BLaER1 (cell line): Measurements from ENCODE around the gene AGRP.
"Not testable (repeated sequence)": the region's sequence is repeated elsewhere in the genome, so short reads cannot be mapped to it uniquely, and the experiment has no call there.

Experiments used
- H3K27ac ChIP-seq: shearing (Covaris generic); formaldehyde crosslinking; 2 replicates; pipeline ENCODE4 v1.8.1; 2022
- H3K27me3 ChIP-seq: shearing (Covaris generic); formaldehyde crosslinking; 2 replicates; pipeline ENCODE4 v1.8.1; 2022
- H3K36me3 ChIP-seq: shearing (Covaris generic); formaldehyde crosslinking; 2 replicates; pipeline ENCODE4 v1.8.1; 2022
- H3K4me1 ChIP-seq: shearing (Covaris generic); formaldehyde crosslinking; 2 replicates; pipeline ENCODE4 v1.8.1; 2022
- H3K4me2 ChIP-seq: shearing (Covaris generic); formaldehyde crosslinking; 2 replicates; pipeline ENCODE4 v1.8.1; 2022
- H3K4me3 ChIP-seq: shearing (Covaris generic); formaldehyde crosslinking; 2 replicates; pipeline ENCODE4 v1.8.1; 2022
- H3K9ac ChIP-seq: shearing (Covaris generic); formaldehyde crosslinking; 2 replicates; pipeline ENCODE4 v1.8.1; 2022
- H3K9me3 ChIP-seq: shearing (Covaris generic); formaldehyde crosslinking; 2 replicates; pipeline ENCODE4 v1.8.1; 2022
- H4K20me1 ChIP-seq: shearing (Covaris generic); formaldehyde crosslinking; 2 replicates; pipeline ENCODE4 v1.8.1; 2022
- Cebpa-rat ChIP-seq: shearing (Covaris generic); IDR thresholded peaks from 2 replicates; pipeline ENCODE4 v1.8.1; 2022

AGRP gene

GRCh38 chr16:67506468-67506867, 23.1 kb upstream of the AGRP start:
- TF ChIP-seq Cebpa-rat: no peak
- H4K20me1 ChIP-seq: no peaks in the 10 kb centered on the region

GRCh38 chr16:67504031-67505021, 21.0 kb upstream of the AGRP start:
- Histone ChIP-seq H3K4me3 (no peak overlapping the region), H4K20me1 (no peaks in the 10 kb centered on the region), H3K36me3 (peaks cover 7% of the 10 kb centered on the region; the same call in 1 of the 2 replicates), H3K9ac (peak overlapping the region; percentile 48; the same call in 1 of the 2 replicates), H3K27ac (peak overlapping the region; percentile 68), H3K4me2 (peak overlapping the region; percentile 72), H3K4me1 (peaks cover 26% of the 10 kb centered on the region), H3K27me3 (no peaks in the 10 kb centered on the region), H3K9me3 (no peaks in the 10 kb centered on the region)
- no peak for TF ChIP-seq Cebpa-rat

More at GRCh38 chr16:67506468-67506867, 23.1 kb upstream of the AGRP start:
- Histone ChIP-seq H3K27ac (no peak overlapping the region), H3K4me1 (peaks cover 26% of the 10 kb centered on the region), H3K27me3 (no peaks in the 10 kb centered on the region), H3K4me3 (no peak overlapping the region), H3K4me2 (no peak overlapping the region), H3K36me3 (no peaks in the 10 kb centered on the region), H3K9me3 (no peaks in the 10 kb centered on the region), H3K9ac (no peak overlapping the region)

GRCh38 chr16:67499106-67499505, 15.8 kb upstream of the AGRP start:
- H3K4me3 ChIP-seq: no peak overlapping the region
- peaks cover 11% of the 10 kb centered on the region; the same call in 1 of the 2 replicates for H3K36me3 ChIP-seq
- peaks cover 47% of the 10 kb centered on the region for H3K4me1 ChIP-seq
- H4K20me1 ChIP-seq: no peaks in the 10 kb centered on the region
- H3K27ac ChIP-seq: no peak overlapping the region
- H3K27me3 ChIP-seq: no peaks in the 10 kb centered on the region
- no peak for TF ChIP-seq Cebpa-rat
- H3K4me2 ChIP-seq: 0 out of 2 replicates have a peak overlapping the region, but pooled peaks have one; percentile 2
- no peaks in the 10 kb centered on the region for H3K9me3 ChIP-seq
- H3K9ac ChIP-seq: 0 out of 2 replicates have a peak overlapping the region, but pooled peaks have one; percentile 15

GRCh38 chr16:67490335-67491096, 7.2 kb upstream of the AGRP start:
- H3K4me1 ChIP-seq: peaks cover 96% of the 10 kb centered on the region
- H3K9me3 ChIP-seq: peaks cover 5% of the 10 kb centered on the region; the same call in 1 of the 2 replicates
- H3K9ac ChIP-seq: peak overlapping the region; percentile 84
- no peaks in the 10 kb centered on the region for H4K20me1 ChIP-seq
- no peak overlapping the region for H3K4me3 ChIP-seq
- no peaks in the 10 kb centered on the region for H3K27me3 ChIP-seq
- H3K36me3 ChIP-seq: peaks cover 4% of the 10 kb centered on the region; the same call in 1 of the 2 replicates
- peak overlapping the region; percentile 94 for H3K4me2 ChIP-seq
- peak overlapping the region; percentile 99 for H3K27ac ChIP-seq
- no peak for TF ChIP-seq Cebpa-rat

- peaks cover 7% of the 10 kb centered on the region; the same call in 1 of the 2 replicates for H3K36me3 ChIP-seq
- H3K27ac ChIP-seq: peak overlapping the region; percentile 99
- H3K27me3 ChIP-seq: no peaks in the 10 kb centered on the region
- peak overlapping the region; percentile 94 for H3K4me2 ChIP-seq
- H3K4me1 ChIP-seq: peaks cover 99% of the 10 kb centered on the region
- H3K9ac ChIP-seq: peak overlapping the region; percentile 84
- no peak for TF ChIP-seq Cebpa-rat
- peak overlapping the region; percentile 54 for H3K4me3 ChIP-seq
- no peaks in the 10 kb centered on the region for H4K20me1 ChIP-seq
- H3K9me3 ChIP-seq: peaks cover 5% of the 10 kb centered on the region; the same call in 1 of the 2 replicates
Observed at GRCh38 chr16:67489401-67490083, 6.2 kb upstream of the AGRP start.

- peaks cover 99% of the 10 kb centered on the region for H3K4me1 ChIP-seq
- H3K4me2 ChIP-seq: peak overlapping the region; percentile 94
- H3K4me3 ChIP-seq, H3K27me3 ChIP-seq, H3K9me3 ChIP-seq, H3K36me3 ChIP-seq, H4K20me1 ChIP-seq: not testable (repeated sequence)
- H3K9ac ChIP-seq: peak overlapping the region; percentile 63
- H3K27ac ChIP-seq: peak overlapping the region; percentile 99
Observed at GRCh38 chr16:67487561-67487960, 4.2 kb upstream of the AGRP start.

GRCh38 chr16:67486805-67487204, 3.5 kb upstream of the AGRP start:
- Histone ChIP-seq H3K4me2 (peak overlapping the region; percentile 94), H3K27me3 (no peaks in the 10 kb centered on the region), H3K36me3 (peaks cover 7% of the 10 kb centered on the region; the same call in 1 of the 2 replicates), H3K9ac (peak overlapping the region; percentile 63), H3K9me3 (peaks cover 5% of the 10 kb centered on the region; the same call in 1 of the 2 replicates), H4K20me1 (no peaks in the 10 kb centered on the region), H3K4me3 (no peak overlapping the region), H3K27ac (peak overlapping the region; percentile 99), H3K4me1 (peaks cover 99% of the 10 kb centered on the region)
- no peak for TF ChIP-seq Cebpa-rat

- H3K4me1 ChIP-seq: peaks cover 87% of the 10 kb centered on the region
- H3K36me3 ChIP-seq: 0 out of 2 replicates have a peak, but pooled peaks cover 4% of the 10 kb centered on the region
- TF ChIP-seq Cebpa-rat: no peak
- peaks cover 9% of the 10 kb centered on the region for H4K20me1 ChIP-seq
- H3K4me2 ChIP-seq: peak overlapping the region; percentile 94
- H3K27me3 ChIP-seq: no peaks in the 10 kb centered on the region
- H3K9ac ChIP-seq: peak overlapping the region; percentile 85
- no peak overlapping the region for H3K4me3 ChIP-seq
- no peaks in the 10 kb centered on the region for H3K9me3 ChIP-seq
- peak overlapping the region; percentile 90 for H3K27ac ChIP-seq
Observed at GRCh38 chr16:67483731-67484525, 581 bp upstream of the AGRP start.
